Measurements from ENCODE around the gene SWSAP1.
A peak's percentile ranks its signal among the peaks of the same experiment; 100 is the strongest.

- TF ChIP-seq CTCF (conservative IDR thresholded peaks at IDR 0.05; ENCODE audit: low read depth in 2 of 2) (no peak), REST (IDR thresholded peaks at IDR 0.05; ENCODE audit: unreplicated experiment) (no peak), CREB1 (CRISPR knock-in tag; IDR thresholded peaks at IDR 0.05; ENCODE audit: low read depth) (no peak), NANOG (IDR thresholded peaks at IDR 0.05; ENCODE audit: borderline replicate concordance) (no peak), POLR2AphosphoS5 (IDR thresholded peaks at IDR 0.05; ENCODE audit: low read depth) (peak; percentile 48), EZH2phosphoT487 (IDR thresholded peaks at IDR 0.05; ENCODE audit: unreplicated experiment) (no peak)
These were observed 47.1 kb downstream of the SWSAP1 start for GRCh38 chr19:11421371-11422098.

All from GM23338 (cell line).